22Rv1 (cell line): Measurements from ENCODE around the gene NFIA.

Experiments
- H3K27ac ChIP-seq: fragments of 450-650 bp; 2 replicates; pipeline ENCODE4 v1.5.1; 2017
- CTCF ChIP-seq: fragments of 450-650 bp; IDR thresholded peaks from 2 replicates; pipeline ENCODE4 v1.5.1; 2017; ENCODE audit warnings: mild to moderate bottlenecking
- ZFX ChIP-seq: fragments of 450-650 bp; IDR thresholded peaks from 2 replicates; pipeline ENCODE4 v1.6.1; 2017; ENCODE audit warnings: antibody characterized with exemption, borderline replicate concordance

Gene NFIA

GRCh38 chr1:61253059-61253735 is 170.8 kb downstream of the NFIA start:
- H3K27ac ChIP-seq = no peak overlapping the region
- TF ChIP-seq CTCF (no peak), ZFX (no peak)

GRCh38 chr1:61253912-61254633 is 171.7 kb downstream of the NFIA start:
- TF ChIP-seq CTCF (no peak), ZFX (no peak)

GRCh38 chr1:61254634-61255357 is 172.4 kb downstream of the NFIA start:
- TF ChIP-seq ZFX (no peak), CTCF (no peak)
- no peak overlapping the region for H3K27ac ChIP-seq

More at GRCh38 chr1:61253912-61254633, 171.7 kb downstream of the NFIA start:
- no peak overlapping the region for H3K27ac ChIP-seq

GRCh38 chr1:61255358-61255703 is 173.0 kb downstream of the NFIA start:
- H3K27ac ChIP-seq = no peak overlapping the region
- TF ChIP-seq CTCF (no peak), ZFX (no peak)

GRCh38 chr1:61259379-61260148 is 177.2 kb downstream of the NFIA start:
- no peak overlapping the region for H3K27ac ChIP-seq
- no peak for TF ChIP-seq CTCF
- TF ChIP-seq ZFX = no peak

GRCh38 chr1:61260171-61260570 is 177.8 kb downstream of the NFIA start:
- TF ChIP-seq ZFX = no peak
- TF ChIP-seq CTCF = no peak
- no peak overlapping the region for H3K27ac ChIP-seq
